HUDEP-2 (cell line): ENCODE results near the gene BCAS3.

Source experiments
- DNase-seq, 76 experiments: peaks; one replicate each; lab custom pipeline; 2025; ENCODE audit not compliant: unreplicated experiment in 76 of 76; lab: John Stamatoyannopoulos, UW

BCAS3 gene

GRCh38 chr17:61302953-61303816, 625.5 kb downstream of the BCAS3 start:
- DNase-seq = no peak

GRCh38 chr17:61303817-61304096, 626.1 kb downstream of the BCAS3 start:
- DNase-seq = no peak

GRCh38 chr17:61305024-61305423, 627.4 kb downstream of the BCAS3 start:
- DNase-seq = no peak

GRCh38 chr17:61306003-61306402, 628.4 kb downstream of the BCAS3 start:
- no peak for DNase-seq

GRCh38 chr17:61307905-61308886, 630.5 kb downstream of the BCAS3 start:
- DNase-seq = no peak

- DNase-seq = no peak
Measured at GRCh38 chr17:61309362-61310256, 632.0 kb downstream of the BCAS3 start.

GRCh38 chr17:61310590-61310989, 632.9 kb downstream of the BCAS3 start:
- DNase-seq = no peak

GRCh38 chr17:61312406-61313295, 635.0 kb downstream of the BCAS3 start:
- DNase-seq = no peak

- DNase-seq = no peak
Measured at GRCh38 chr17:61313461-61314326, 636.0 kb downstream of the BCAS3 start.

GRCh38 chr17:61314368-61315078, 636.9 kb downstream of the BCAS3 start:
- no peak for DNase-seq

GRCh38 chr17:61316633-61317032, 639.0 kb downstream of the BCAS3 start:
- DNase-seq = no peak

GRCh38 chr17:61317779-61318178, 640.1 kb downstream of the BCAS3 start:
- no peak for DNase-seq

GRCh38 chr17:61318684-61319098, 641.0 kb downstream of the BCAS3 start:
- no peak for DNase-seq

GRCh38 chr17:61321344-61321743, 643.7 kb downstream of the BCAS3 start:
- no peak for DNase-seq

- DNase-seq = no peak
Measured at GRCh38 chr17:61322325-61323002, 644.8 kb downstream of the BCAS3 start.

- no peak for DNase-seq
Measured at GRCh38 chr17:61323003-61323908, 645.6 kb downstream of the BCAS3 start.
